ENCODE measurements around the gene ELK3.

Gene ELK3

GRCh38 chr12:96213869-96214268 is 19.7 kb downstream of the ELK3 start:
- DNase-seq, result no peak

GRCh38 chr12:96215919-96216273 is 21.7 kb downstream of the ELK3 start:
- no peak for DNase-seq

GRCh38 chr12:96218989-96219678 is 25.0 kb downstream of the ELK3 start:
- no peak for DNase-seq

- DNase-seq, result no peak
These were observed 25.6 kb downstream of the ELK3 start for GRCh38 chr12:96219700-96220206.

GRCh38 chr12:96220902-96221301 is 26.7 kb downstream of the ELK3 start:
- no peak for DNase-seq

- no peak for DNase-seq
These were observed 27.2 kb downstream of the ELK3 start for GRCh38 chr12:96221391-96221790.

- DNase-seq, result no peak
These were observed 29.4 kb downstream of the ELK3 start for GRCh38 chr12:96223411-96224218.

- DNase-seq, result no peak
These were observed 30.0 kb downstream of the ELK3 start for GRCh38 chr12:96224219-96224615.

GRCh38 chr12:96225044-96225855 is 31.1 kb downstream of the ELK3 start:
- no peak for DNase-seq

- DNase-seq, result no peak
These were observed 31.8 kb downstream of the ELK3 start for GRCh38 chr12:96225994-96226399.

- DNase-seq, result no peak
These were observed 32.2 kb downstream of the ELK3 start for GRCh38 chr12:96226401-96226800.

GRCh38 chr12:96226801-96227348 is 32.7 kb downstream of the ELK3 start:
- DNase-seq, result no peak

GRCh38 chr12:96227365-96228106 is 33.4 kb downstream of the ELK3 start:
- no peak for DNase-seq

- no peak for DNase-seq
These were observed 34.5 kb downstream of the ELK3 start for GRCh38 chr12:96228566-96229248.

GRCh38 chr12:96230646-96231045 is 36.5 kb downstream of the ELK3 start:
- DNase-seq, result no peak

GRCh38 chr12:96233168-96233567 is 39.0 kb downstream of the ELK3 start:
- DNase-seq, result no peak

- DNase-seq, result no peak
These were observed 39.8 kb downstream of the ELK3 start for GRCh38 chr12:96233939-96234461.

- no peak for DNase-seq
These were observed 40.7 kb downstream of the ELK3 start for GRCh38 chr12:96234591-96235483.

- no peak for DNase-seq
These were observed 41.3 kb downstream of the ELK3 start for GRCh38 chr12:96235484-96235826.

GRCh38 chr12:96236221-96236822 is 42.1 kb downstream of the ELK3 start:
- DNase-seq, result peak; percentile 20
